Ishikawa (cell line): Measurements from ENCODE around the gene ERBB3.

Experiments used
- CEBPB ChIP-seq: IDR thresholded peaks from 2 replicates; pipeline ENCODE4 v1.6.1; 2012
- CREB1 ChIP-seq: IDR thresholded peaks from 2 replicates; pipeline ENCODE4 v1.6.1; 2012; ENCODE audit warnings: low read depth
- EP300 ChIP-seq: IDR thresholded peaks from 2 replicates; pipeline ENCODE4 v1.6.1; 2012; ENCODE audit warnings: borderline replicate concordance
- FOXM1 ChIP-seq: IDR thresholded peaks from 2 replicates; pipeline ENCODE4 v1.6.1; 2012; ENCODE audit warnings: low read depth, borderline replicate concordance
- MAX ChIP-seq: IDR thresholded peaks from 2 replicates; pipeline ENCODE4 v1.6.1; 2012
- NFIC ChIP-seq: IDR thresholded peaks from 2 replicates; pipeline ENCODE4 v1.6.1; 2012
- RAD21 ChIP-seq: IDR thresholded peaks from 2 replicates; pipeline ENCODE4 v1.6.1; 2012; ENCODE audit warnings: low read depth
- REST ChIP-seq: IDR thresholded peaks from 2 replicates; pipeline ENCODE4 v1.6.1; 2012; ENCODE audit warnings: low read depth, mild to moderate bottlenecking
- TAF1 ChIP-seq: IDR thresholded peaks from 2 replicates; pipeline ENCODE4 v1.6.1; 2012; ENCODE audit warnings: low read depth, mild to moderate bottlenecking
- TCF12 ChIP-seq: IDR thresholded peaks from 2 replicates; pipeline ENCODE4 v1.6.1; 2012; ENCODE audit warnings: low read depth
- TEAD4 ChIP-seq: IDR thresholded peaks from 2 replicates; pipeline ENCODE4 v1.6.1; 2012
- USF1 ChIP-seq: IDR thresholded peaks from 2 replicates; pipeline ENCODE4 v1.6.1; 2012
- YY1 ChIP-seq: IDR thresholded peaks from 2 replicates; pipeline ENCODE4 v1.6.1; 2012; ENCODE audit warnings: low read depth

GRCh38 chr12:56038022-56038655 lies 41.8 kb upstream of the ERBB3 start:
- TF ChIP-seq YY1 (no peak), RAD21 (no peak), REST (no peak), FOXM1 (no peak), CREB1 (no peak), TAF1 (no peak), EP300 (no peak), CEBPB (no peak), TEAD4 (no peak), NFIC (no peak), TCF12 (no peak), MAX (no peak), USF1 (no peak)
